Keratinocyte (primary cell): Measurements from ENCODE around the gene STN1. TPM values are rescaled to one million over a fixed set of nuclear protein-coding genes. Genes with fewer than 3 reads are reported as not detected.

Source experiments
- DNase-seq: peaks from one replicate; pipeline ENCODE4 v3.0.0-alpha.2; 2011; ENCODE audit warnings: low read depth, missing footprints, low spot score
- FAIRE-seq: peaks from 2 replicates; lab custom pipeline; 2011; peaks lifted over from hg19 to GRCh38; lab: Jason Lieb, UNC
- H2AFZ ChIP-seq: 2 replicates; pipeline ENCODE4 v1.6.0; 2012; ENCODE audit warnings: low read length, control low read depth, inconsistent platforms; ENCODE audit not compliant: control insufficient read depth
- H3K27ac ChIP-seq: 2 replicates; pipeline ENCODE4 v1.5.1; 2011; ENCODE audit warnings: low read length; ENCODE audit not compliant: control insufficient read depth, insufficient read depth
- H3K27me3 ChIP-seq: 3 replicates; pipeline ENCODE4 v1.6.0; 2011; ENCODE audit warnings: low read length; ENCODE audit not compliant: control insufficient read depth, insufficient read depth; ENCODE audit errors: extremely low read depth
- H3K36me3 ChIP-seq, 2 experiments: 2 replicates in 1 of 2; 3 replicates in 1 of 2; pipeline ENCODE4 v1.5.1; 2011; ENCODE audit warnings: low read length in 2 of 2, mild to moderate bottlenecking in 1 of 2; ENCODE audit not compliant: control insufficient read depth in 2 of 2, insufficient read depth in 2 of 2; ENCODE audit errors: extremely low read depth in 1 of 2
- H3K4me1 ChIP-seq: 3 replicates; pipeline ENCODE4 v1.5.1; 2011; ENCODE audit warnings: low read length; ENCODE audit not compliant: control insufficient read depth, insufficient read depth; ENCODE audit errors: extremely low read depth
- H3K4me2 ChIP-seq: 3 replicates; pipeline ENCODE4 v1.6.0; 2011; ENCODE audit warnings: low read depth, low read length; ENCODE audit not compliant: control insufficient read depth, insufficient read depth; ENCODE audit errors: extremely low read depth
- H3K4me3 ChIP-seq, 3 experiments: fragments of 200-600 bp in 1 of 3; sonication (generic) in 1 of 3; 2 replicates in 2 of 3; 3 replicates in 1 of 3; pipeline ENCODE4 v1.5.1; 2011 to 2016; ENCODE audit warnings: low read length in 3 of 3, mild to moderate bottlenecking in 3 of 3, control low read depth in 2 of 3, inconsistent platforms in 1 of 3, low read depth in 1 of 3, mixed read lengths in 1 of 3, mixed run types in 1 of 3, moderate library complexity in 1 of 3; ENCODE audit not compliant: control insufficient read depth in 2 of 3, insufficient read depth in 2 of 3; ENCODE audit errors: extremely low read depth in 1 of 3
- H3K79me2 ChIP-seq: 2 replicates; pipeline ENCODE4 v1.6.0; 2012; ENCODE audit warnings: low read length; ENCODE audit not compliant: control insufficient read depth, insufficient read depth
- H3K9ac ChIP-seq: 3 replicates; pipeline ENCODE4 v1.6.0; 2011; ENCODE audit warnings: low read length; ENCODE audit not compliant: control insufficient read depth, insufficient read depth; ENCODE audit errors: extremely low read depth
- H3K9me1 ChIP-seq: 3 replicates; pipeline ENCODE4 v1.6.0; 2011; ENCODE audit warnings: low read length; ENCODE audit not compliant: control insufficient read depth, insufficient read depth; ENCODE audit errors: extremely low read depth
- H3K9me3 ChIP-seq: 2 replicates; pipeline ENCODE4 v1.5.1; 2012; ENCODE audit warnings: low read depth, low read length; ENCODE audit not compliant: control insufficient read depth
- H4K20me1 ChIP-seq: 3 replicates; pipeline ENCODE4 v1.6.0; 2011; ENCODE audit warnings: low read length; ENCODE audit not compliant: control insufficient read depth, insufficient read depth; ENCODE audit errors: extremely low read depth
- EZH2 ChIP-seq: IDR thresholded peaks from one replicate; pipeline ENCODE4 v1.6.1; 2012; ENCODE audit warnings: inconsistent platforms, mild to moderate bottlenecking, low read length, moderate library complexity
- dilution Hi-C: fragments of 300-500 bp; cut with MboI; formaldehyde crosslinking; loops from one replicate; pipeline ENCODE4 v1.7.0; 2020; ENCODE audit warnings: low sequenced_read_pairs; ENCODE audit not compliant: extremely low pct_ligation_motif_present
- polyA plus RNA-seq, 5 experiments: library from polyadenylated mRNA; depleted of rRNA in 3 of 5; stranded (reverse) in 3 of 5; stranded (forward) in 1 of 5; unstranded in 1 of 5; fragments of >200 nt; gene quantifications; 1 replicate in 1 of 5; 2 replicates in 3 of 5; 3 replicates in 1 of 5; pipeline versions ENCODE4 v1.2.1 to v1.2.3, GENCODE V29; 2011 to 2012; ENCODE audit warnings: missing spikeins in 2 of 5, low read depth in 1 of 5, low replicate concordance in 1 of 5
- TF ChIP-seq, protein P1 (sequence below), 3 experiments: IDR thresholded peaks in 1 of 3; conservative IDR thresholded peaks in 1 of 3; optimal IDR thresholded peaks in 1 of 3; 2 replicates in 2 of 3; 3 replicates in 1 of 3; pipeline versions ENCODE3 to v1.5.1; 2011; ENCODE audit warnings: low read length in 3 of 3, mild to moderate bottlenecking in 3 of 3, moderate library complexity in 2 of 3, control low read depth in 1 of 3, inconsistent platforms in 1 of 3; ENCODE audit not compliant: insufficient read depth in 2 of 3; ENCODE audit errors: extremely low read depth in 1 of 3

STN1 gene
- polyA plus RNA-seq, 1 donor (not counting 4 experiments of a cell fraction or from before 2014, with no cell fraction given) = 29.0 TPM

GRCh38 chr10:103833731-103834365, 84.1 kb downstream of the STN1 start:
- Histone ChIP-seq H3K4me3 (no peak overlapping the region), H3K27me3 (no peaks in the 10 kb centered on the region), H3K4me2 (no peak overlapping the region), H3K9me3 (no peaks in the 10 kb centered on the region), H3K9ac (no peak overlapping the region), H2AFZ (no peak overlapping the region), H3K79me2 (peaks cover 98% of the 10 kb centered on the region), H3K9me1 (peaks cover 11% of the 10 kb centered on the region), H3K27ac (no peak overlapping the region), H3K36me3 (peaks cover 21 to 53% of the 10 kb centered on the region in 2 experiments), H3K4me1 (peaks cover 57% of the 10 kb centered on the region), H4K20me1 (peaks cover 57% of the 10 kb centered on the region)
- FAIRE-seq = no peak
- no peak for TF ChIP-seq EZH2
- TF ChIP-seq, protein P1, sequence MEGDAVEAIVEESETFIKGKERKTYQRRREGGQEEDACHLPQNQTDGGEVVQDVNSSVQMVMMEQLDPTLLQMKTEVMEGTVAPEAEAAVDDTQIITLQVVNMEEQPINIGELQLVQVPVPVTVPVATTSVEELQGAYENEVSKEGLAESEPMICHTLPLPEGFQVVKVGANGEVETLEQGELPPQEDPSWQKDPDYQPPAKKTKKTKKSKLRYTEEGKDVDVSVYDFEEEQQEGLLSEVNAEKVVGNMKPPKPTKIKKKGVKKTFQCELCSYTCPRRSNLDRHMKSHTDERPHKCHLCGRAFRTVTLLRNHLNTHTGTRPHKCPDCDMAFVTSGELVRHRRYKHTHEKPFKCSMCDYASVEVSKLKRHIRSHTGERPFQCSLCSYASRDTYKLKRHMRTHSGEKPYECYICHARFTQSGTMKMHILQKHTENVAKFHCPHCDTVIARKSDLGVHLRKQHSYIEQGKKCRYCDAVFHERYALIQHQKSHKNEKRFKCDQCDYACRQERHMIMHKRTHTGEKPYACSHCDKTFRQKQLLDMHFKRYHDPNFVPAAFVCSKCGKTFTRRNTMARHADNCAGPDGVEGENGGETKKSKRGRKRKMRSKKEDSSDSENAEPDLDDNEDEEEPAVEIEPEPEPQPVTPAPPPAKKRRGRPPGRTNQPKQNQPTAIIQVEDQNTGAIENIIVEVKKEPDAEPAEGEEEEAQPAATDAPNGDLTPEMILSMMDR (optimal IDR thresholded peaks at IDR 0.05 in 1 of 3, IDR thresholded peaks at IDR 0.05 in 1 of 3, conservative IDR thresholded peaks at IDR 0.05 in 1 of 3; ENCODE audit: extremely low read depth in 1 of 3, insufficient read depth in 2 of 3, low read length in 3 of 3) = no peak
- dilution Hi-C loops = no loop called here
- no peak for DNase-seq

DNA sequence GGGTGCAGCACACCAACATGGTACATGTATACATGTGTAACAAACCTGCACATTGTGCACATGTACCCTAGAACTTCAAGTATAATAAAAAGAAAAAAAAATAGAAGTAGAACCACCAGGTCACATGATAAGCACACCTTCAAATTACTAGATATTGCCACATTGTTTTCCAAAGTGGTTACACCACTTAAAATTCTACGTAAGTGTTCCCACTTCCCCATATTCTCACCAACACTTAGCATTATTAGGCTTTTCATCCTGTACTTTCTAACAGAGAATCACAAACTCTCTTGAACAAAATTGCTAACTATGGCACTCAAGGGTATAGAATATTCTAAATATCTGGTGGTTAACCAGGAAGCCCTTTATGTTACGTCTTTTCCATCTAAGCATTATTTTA, 85.2 kb downstream of the STN1 start:
- peaks cover 9% of the 10 kb centered on the region for H3K9me1 ChIP-seq
- DNase-seq (no peak), FAIRE-seq (no peak)
- no peaks in the 10 kb centered on the region for H3K27me3 ChIP-seq
- peaks cover 96% of the 10 kb centered on the region for H3K79me2 ChIP-seq
- H3K4me3 ChIP-seq = no peak overlapping the region
- peaks cover 54% of the 10 kb centered on the region for H4K20me1 ChIP-seq
- no peaks in the 10 kb centered on the region for H3K9me3 ChIP-seq
- dilution Hi-C loops = no loop called here
- peaks cover 17 to 52% of the 10 kb centered on the region in 2 experiments for H3K36me3 ChIP-seq
- peaks cover 57% of the 10 kb centered on the region for H3K4me1 ChIP-seq
- no peak overlapping the region for H3K4me2 ChIP-seq
- no peak for TF ChIP-seq EZH2
- TF ChIP-seq, protein P1 (optimal IDR thresholded peaks at IDR 0.05 in 1 of 3, IDR thresholded peaks at IDR 0.05 in 1 of 3, conservative IDR thresholded peaks at IDR 0.05 in 1 of 3; ENCODE audit: extremely low read depth in 1 of 3, insufficient read depth in 2 of 3, low read length in 3 of 3) = no peak
- no peak overlapping the region for H3K27ac ChIP-seq
- no peak overlapping the region for H3K9ac ChIP-seq
- H2AFZ ChIP-seq = no peak overlapping the region

Other genes starting within 250 kb of the STN1 start
- gene SH3PXD2A, start 62.6 kb downstream of the STN1 start, polyA plus RNA-seq = 31.0 to 56.6 TPM (median 33.9 TPM) in 3 replicates
- gene SLK, start 49.0 kb upstream of the STN1 start, polyA plus RNA-seq = 21.3 to 36.7 TPM (median 21.7 TPM) in 3 replicates
- 2,386 to 3,374 TPM (median 2,587 TPM) in 3 replicates for gene COL17A1, start 167.7 kb upstream of the STN1 start, polyA plus RNA-seq
- 6.1 to 10.9 TPM (median 10.4 TPM) in 3 replicates for gene SFR1, start 204.0 kb upstream of the STN1 start, polyA plus RNA-seq